A673 (cell line): ENCODE results near the gene KRTAP10-4.

Source experiments
- CTCF ChIP-seq: fragments of 300-800, 200-600 bp; sonication (generic); conservative IDR thresholded peaks from 2 replicates; pipeline ENCODE4 v1.5.1; 2017; ENCODE audit warnings: low read depth, mild to moderate bottlenecking, antibody characterized with exemption, low read length, moderate library complexity, mixed read lengths
- EZH2 ChIP-seq: fragments of 200-600 bp; sonication (generic); IDR thresholded peaks from 2 replicates; pipeline ENCODE4 v1.6.1; 2017; ENCODE audit warnings: borderline replicate concordance, low read depth, mild to moderate bottlenecking, mixed read lengths, antibody characterized with exemption, low read length; ENCODE audit not compliant: poor library complexity, severe bottlenecking

- TF ChIP-seq CTCF, result no peak
- no peak for TF ChIP-seq EZH2
Observed at GRCh38 chr21:44555200-44555875, 18.2 kb upstream of the KRTAP10-4 start.
